HG02885 (cell line): Measurements from ENCODE around the gene EGLN3.
A peak's percentile ranks its signal among the peaks of the same experiment; 100 is the strongest.
"Not testable (repeated sequence)": the region's sequence is repeated elsewhere in the genome, so short reads cannot be mapped to it uniquely, and the experiment has no call there.

Source experiments
- ATAC-seq: cut with Tn5 transposase; IDR thresholded peaks from one replicate; pipeline ENCODE4 v1.9.1; 2021; ENCODE audit warnings: mild to moderate bottlenecking; ENCODE audit not compliant: unreplicated experiment, poor library complexity

Gene EGLN3

GRCh38 chr14:33940561-33941011, 10.3 kb downstream of the EGLN3 start:
- ATAC-seq: no peak

- peak; percentile 46 for ATAC-seq
Observed at GRCh38 chr14:33938131-33938949, 12.5 kb downstream of the EGLN3 start.

- ATAC-seq: no peak
Observed at GRCh38 chr14:33936391-33936790, 14.5 kb downstream of the EGLN3 start.

GRCh38 chr14:33934938-33935337, 15.9 kb downstream of the EGLN3 start:
- no peak for ATAC-seq

- ATAC-seq: no peak
Observed at GRCh38 chr14:33934043-33934750, 16.7 kb downstream of the EGLN3 start.

- no peak for ATAC-seq
Observed at GRCh38 chr14:33933386-33933933, 17.4 kb downstream of the EGLN3 start.

GRCh38 chr14:33932576-33933345, 18.1 kb downstream of the EGLN3 start:
- ATAC-seq: no peak

GRCh38 chr14:33932033-33932432, 18.8 kb downstream of the EGLN3 start:
- no peak for ATAC-seq

GRCh38 chr14:33931461-33931860, 19.4 kb downstream of the EGLN3 start:
- ATAC-seq: no peak

- no peak for ATAC-seq
Observed at GRCh38 chr14:33930439-33930838, 20.4 kb downstream of the EGLN3 start.

GRCh38 chr14:33929799-33930408, 21.0 kb downstream of the EGLN3 start:
- ATAC-seq: no peak

GRCh38 chr14:33928895-33929294, 22.0 kb downstream of the EGLN3 start:
- ATAC-seq: no peak

GRCh38 chr14:33927944-33928343, 22.9 kb downstream of the EGLN3 start:
- ATAC-seq: no peak

GRCh38 chr14:33926967-33927366, 23.9 kb downstream of the EGLN3 start:
- ATAC-seq: not testable (repeated sequence)

- ATAC-seq: no peak
Observed at GRCh38 chr14:33925946-33926345, 24.9 kb downstream of the EGLN3 start.

- ATAC-seq: no peak
Observed at GRCh38 chr14:33925235-33925634, 25.6 kb downstream of the EGLN3 start.

GRCh38 chr14:33924566-33925100, 26.2 kb downstream of the EGLN3 start:
- ATAC-seq: no peak

- no peak for ATAC-seq
Observed at GRCh38 chr14:33922125-33922524, 28.7 kb downstream of the EGLN3 start.

GRCh38 chr14:33918256-33918655, 32.6 kb downstream of the EGLN3 start:
- ATAC-seq: no peak

- no peak for ATAC-seq
Observed at GRCh38 chr14:33917661-33918060, 33.2 kb downstream of the EGLN3 start.
